NCI-H446 (cell line): ENCODE data around the gene PGAP3.
A peak's percentile ranks its signal among the peaks of the same experiment; 100 is the strongest.

ENCODE experiments used
- DNase-seq, 2 experiments: peaks; one replicate each; lab custom pipeline; 2025; lab: John Stamatoyannopoulos, UW

The PGAP3 gene

GRCh38 chr17:39622380-39623006 is 65.4 kb downstream of the PGAP3 start:
- no peak for DNase-seq

- peak; percentile 49 to 87 for DNase-seq
Observed at GRCh38 chr17:39621523-39622379, 66.1 kb downstream of the PGAP3 start.
